Activated naive CD8-positive, alpha-beta T cell treated with anti-CD3 and anti-CD28 coated beads, Interleukin-2, amount 50 U/mL, for 24 hours (primary cell): ENCODE results near the gene PPHLN1.
A peak's percentile ranks its signal among the peaks of the same experiment; 100 is the strongest.

Source experiments
- ATAC-seq: fragments of 150-1000 bp; cut with Tn5 transposase; one replicate; pipeline ENCODE4 v1.10.0; 2021
- DNase-seq: peaks from one replicate; pipeline ENCODE4 v3.0.0; 2021
- H3K27ac Mint-ChIP-seq: one replicate; pipeline ENCODE4 v1.8.0; 2021; ENCODE audit warnings: mild to moderate bottlenecking, mixed read lengths
- H3K27me3 Mint-ChIP-seq: one replicate; pipeline ENCODE4 v1.8.0; 2021; ENCODE audit warnings: mixed read lengths
- H3K36me3 Mint-ChIP-seq: one replicate; pipeline ENCODE4 v1.8.0; 2021; ENCODE audit warnings: low read depth, mixed read lengths
- H3K4me1 Mint-ChIP-seq: one replicate; pipeline ENCODE4 v1.8.0; 2021; ENCODE audit warnings: mixed read lengths
- H3K4me3 Mint-ChIP-seq: one replicate; pipeline ENCODE4 v1.8.0; 2021; ENCODE audit warnings: mild to moderate bottlenecking, moderate library complexity, mixed read lengths
- H3K9me3 Mint-ChIP-seq: one replicate; pipeline ENCODE4 v1.8.0; 2021; ENCODE audit warnings: mixed read lengths

Gene PPHLN1

GRCh38 chr12:42421844-42422779 lies 96.1 kb downstream of the PPHLN1 start:
- DNase-seq (no peak), ATAC-seq (no peak)
- Mint-ChIP-seq H3K4me1 (peaks cover 19% of the 10 kb centered on the region), H3K27me3 (no peaks in the 10 kb centered on the region), H3K9me3 (no peaks in the 10 kb centered on the region), H3K27ac (no peak overlapping the region), H3K4me3 (no peak overlapping the region), H3K36me3 (peaks cover 17% of the 10 kb centered on the region)

- peaks cover 21% of the 10 kb centered on the region for H3K36me3 Mint-ChIP-seq
- H3K4me3 Mint-ChIP-seq, result no peak overlapping the region
- H3K9me3 Mint-ChIP-seq, result no peaks in the 10 kb centered on the region
- no peaks in the 10 kb centered on the region for H3K27me3 Mint-ChIP-seq
- H3K27ac Mint-ChIP-seq, result no peak overlapping the region
- ATAC-seq, result no peak
- DNase-seq, result no peak
- H3K4me1 Mint-ChIP-seq, result peaks cover 19% of the 10 kb centered on the region
Observed at GRCh38 chr12:42422785-42423184, 96.8 kb downstream of the PPHLN1 start.

GRCh38 chr12:42426746-42427145 lies 100.8 kb downstream of the PPHLN1 start:
- Mint-ChIP-seq H3K4me3 (no peak overlapping the region), H3K27ac (no peak overlapping the region), H3K9me3 (no peaks in the 10 kb centered on the region), H3K4me1 (peaks cover 14% of the 10 kb centered on the region), H3K27me3 (no peaks in the 10 kb centered on the region), H3K36me3 (peaks cover 36% of the 10 kb centered on the region)
- DNase-seq, result no peak
- ATAC-seq, result peak; percentile 46

GRCh38 chr12:42428850-42429249 lies 102.9 kb downstream of the PPHLN1 start:
- Mint-ChIP-seq H3K36me3 (peaks cover 50% of the 10 kb centered on the region), H3K9me3 (no peaks in the 10 kb centered on the region), H3K4me1 (peaks cover 7% of the 10 kb centered on the region), H3K4me3 (no peak overlapping the region), H3K27me3 (no peaks in the 10 kb centered on the region), H3K27ac (no peak overlapping the region)
- DNase-seq (no peak), ATAC-seq (no peak)

- Mint-ChIP-seq H3K9me3 (no peaks in the 10 kb centered on the region), H3K27ac (no peak overlapping the region), H3K4me3 (no peak overlapping the region), H3K4me1 (no peaks in the 10 kb centered on the region), H3K36me3 (peaks cover 39% of the 10 kb centered on the region), H3K27me3 (no peaks in the 10 kb centered on the region)
- ATAC-seq (no peak), DNase-seq (no peak)
Observed at GRCh38 chr12:42432517-42433140, 106.7 kb downstream of the PPHLN1 start.

DNA sequence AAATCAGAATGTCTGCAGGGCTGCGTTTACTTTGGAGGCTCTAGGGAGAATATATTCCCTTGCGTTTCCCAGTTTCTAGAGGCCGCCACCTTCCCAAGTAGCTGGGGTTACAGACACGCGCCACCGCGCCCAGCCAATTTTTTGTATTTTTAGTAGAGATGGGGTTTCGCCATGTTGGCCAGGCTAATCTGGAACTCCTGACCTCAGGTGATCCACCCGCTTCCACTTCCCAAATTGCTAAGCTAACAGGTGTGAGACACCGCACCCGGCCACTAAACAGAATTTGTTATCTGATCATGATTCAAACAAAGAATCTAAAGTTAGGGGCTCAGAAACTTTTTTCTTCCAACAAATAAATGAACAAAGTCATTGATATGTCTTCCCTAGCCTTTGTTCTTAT lies 114.6 kb downstream of the PPHLN1 start:
- DNase-seq (no peak), ATAC-seq (no peak)
- no peak overlapping the region for H3K27ac Mint-ChIP-seq
- H3K4me1 Mint-ChIP-seq, result no peaks in the 10 kb centered on the region
- H3K36me3 Mint-ChIP-seq, result peaks cover 63% of the 10 kb centered on the region
- no peaks in the 10 kb centered on the region for H3K27me3 Mint-ChIP-seq
- peaks cover 7% of the 10 kb centered on the region for H3K9me3 Mint-ChIP-seq
- H3K4me3 Mint-ChIP-seq, result no peak overlapping the region

DNA sequence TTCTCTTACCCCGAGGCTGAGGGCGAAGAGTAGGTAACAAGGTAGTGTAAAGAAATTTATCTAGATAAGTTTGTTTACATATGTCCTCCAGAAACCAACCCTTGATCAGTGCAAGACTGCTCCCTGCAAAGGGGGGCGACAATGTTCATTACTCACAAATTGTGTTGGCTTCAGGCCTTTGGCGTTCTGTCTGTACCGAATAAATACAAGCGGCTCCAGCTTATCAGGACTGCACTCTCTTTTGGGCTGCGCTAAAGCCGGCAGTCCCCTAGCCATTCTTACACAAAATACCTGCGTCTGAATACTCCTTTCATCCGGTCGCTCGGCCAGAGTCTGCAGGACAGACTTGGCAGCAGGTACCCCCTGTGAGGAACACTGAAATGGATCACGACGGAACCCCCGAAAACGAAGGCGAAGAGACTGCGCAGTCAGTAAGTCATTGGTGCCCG lies 116.4 kb downstream of the PPHLN1 start:
- DNase-seq (no peak), ATAC-seq (no peak)
- Mint-ChIP-seq H3K27ac (no peak overlapping the region), H3K9me3 (peaks cover 7% of the 10 kb centered on the region), H3K27me3 (no peaks in the 10 kb centered on the region), H3K4me3 (no peak overlapping the region), H3K36me3 (peaks cover 69% of the 10 kb centered on the region), H3K4me1 (no peaks in the 10 kb centered on the region)

- Mint-ChIP-seq H3K9me3 (peaks cover 7% of the 10 kb centered on the region), H3K27me3 (no peaks in the 10 kb centered on the region), H3K4me3 (no peak overlapping the region), H3K27ac (no peak overlapping the region), H3K36me3 (peaks cover 72% of the 10 kb centered on the region), H3K4me1 (peaks cover 1% of the 10 kb centered on the region)
- ATAC-seq, result no peak
- no peak for DNase-seq
Observed at GRCh38 chr12:42442888-42443287, 116.9 kb downstream of the PPHLN1 start.

- Mint-ChIP-seq H3K4me1 (peaks cover 5% of the 10 kb centered on the region), H3K9me3 (peaks cover 7% of the 10 kb centered on the region), H3K27me3 (no peaks in the 10 kb centered on the region), H3K36me3 (peaks cover 77% of the 10 kb centered on the region), H3K27ac (no peak overlapping the region), H3K4me3 (no peak overlapping the region)
- no peak for ATAC-seq
- no peak for DNase-seq
Observed at GRCh38 chr12:42444192-42444943, 118.4 kb downstream of the PPHLN1 start.

DNA sequence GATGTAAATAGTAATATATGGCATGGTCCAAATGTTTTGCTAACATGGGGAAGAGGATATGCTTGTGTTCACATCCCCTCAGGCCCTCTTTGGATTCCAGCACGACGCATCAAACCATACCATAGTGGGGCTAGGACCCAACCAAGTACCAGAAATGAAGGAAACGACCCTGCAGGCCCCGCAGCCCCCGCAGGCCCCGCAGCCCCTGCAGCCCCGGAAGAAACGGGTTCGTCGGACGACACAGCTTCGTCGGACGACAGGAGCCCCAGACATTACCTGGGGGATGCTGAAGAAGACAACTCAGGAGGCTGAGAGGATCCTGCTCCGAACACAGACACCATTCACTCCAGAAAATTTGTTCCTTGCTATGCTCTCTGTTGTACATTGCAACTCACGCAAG lies 119.9 kb downstream of the PPHLN1 start:
- no peak overlapping the region for H3K27ac Mint-ChIP-seq
- H3K9me3 Mint-ChIP-seq, result peaks cover 4% of the 10 kb centered on the region
- ATAC-seq (no peak), DNase-seq (no peak)
- no peaks in the 10 kb centered on the region for H3K27me3 Mint-ChIP-seq
- H3K4me1 Mint-ChIP-seq, result peaks cover 7% of the 10 kb centered on the region
- no peak overlapping the region for H3K4me3 Mint-ChIP-seq
- H3K36me3 Mint-ChIP-seq, result peaks cover 73% of the 10 kb centered on the region

DNA sequence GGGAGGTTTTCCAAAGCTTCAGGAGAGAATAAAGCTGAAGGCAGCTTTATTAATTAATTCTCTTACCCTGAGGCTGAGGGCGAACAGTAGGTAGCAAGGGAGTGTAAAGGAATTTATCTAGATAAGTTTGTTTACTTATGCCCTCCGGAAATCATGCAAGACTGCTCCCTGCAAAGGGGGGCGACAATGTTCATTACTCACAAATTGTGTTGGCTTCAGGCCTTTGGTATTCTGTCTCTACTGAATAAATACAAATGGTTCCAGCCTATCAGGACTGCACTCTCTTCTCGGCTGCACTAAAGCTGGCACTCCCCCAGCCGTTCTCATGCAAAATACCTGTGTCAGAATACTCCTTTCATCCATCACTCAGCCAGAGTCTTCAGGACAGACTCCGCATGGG lies 120.8 kb downstream of the PPHLN1 start:
- peaks cover 65% of the 10 kb centered on the region for H3K36me3 Mint-ChIP-seq
- no peak for ATAC-seq
- H3K9me3 Mint-ChIP-seq, result no peaks in the 10 kb centered on the region
- no peak overlapping the region for H3K27ac Mint-ChIP-seq
- peaks cover 9% of the 10 kb centered on the region for H3K4me1 Mint-ChIP-seq
- no peaks in the 10 kb centered on the region for H3K27me3 Mint-ChIP-seq
- no peak for DNase-seq
- H3K4me3 Mint-ChIP-seq, result no peak overlapping the region

DNA sequence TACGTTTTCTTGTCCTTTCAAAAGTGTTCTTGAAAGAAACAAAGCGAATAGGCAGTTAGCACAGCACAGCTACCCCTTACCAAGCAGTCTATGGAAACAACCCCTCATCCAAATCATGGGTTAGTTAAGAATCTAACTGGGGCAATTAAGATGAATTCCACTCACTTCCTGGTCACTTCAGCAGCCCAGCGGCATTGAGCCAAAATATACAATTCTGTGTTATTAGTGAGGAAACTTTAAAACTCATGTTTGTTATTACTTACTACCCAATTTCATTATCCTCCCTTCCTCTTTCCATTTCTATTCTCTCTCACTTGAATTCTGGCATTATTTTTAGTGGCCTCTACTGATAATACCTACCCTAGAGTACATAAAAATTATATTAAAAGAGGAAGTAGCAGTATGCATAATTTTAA lies 121.4 kb downstream of the PPHLN1 start:
- Mint-ChIP-seq H3K27ac (no peak overlapping the region), H3K4me3 (no peak overlapping the region), H3K9me3 (no peaks in the 10 kb centered on the region), H3K36me3 (peaks cover 59% of the 10 kb centered on the region), H3K4me1 (peaks cover 11% of the 10 kb centered on the region), H3K27me3 (no peaks in the 10 kb centered on the region)
- DNase-seq, result no peak
- ATAC-seq, result no peak

DNA sequence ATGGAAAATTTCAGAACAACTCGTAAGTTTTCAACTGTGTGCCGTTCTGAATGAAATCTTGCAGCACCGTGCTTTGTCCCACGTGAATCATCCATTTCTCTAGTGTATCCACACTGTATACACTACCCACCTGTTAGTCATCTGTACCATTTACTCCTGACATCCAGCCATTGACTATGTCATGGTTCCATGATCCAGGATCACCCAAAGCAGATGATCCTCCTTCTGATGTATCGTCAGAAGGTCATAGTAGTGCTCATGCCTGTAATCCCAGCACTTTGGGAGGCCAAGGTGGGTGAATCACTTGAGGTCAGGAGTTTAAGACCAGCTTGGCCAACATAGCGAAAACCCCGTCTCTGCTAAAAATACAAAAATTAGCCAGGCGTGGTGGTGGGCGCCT lies 122.9 kb downstream of the PPHLN1 start:
- DNase-seq, result no peak

DNA sequence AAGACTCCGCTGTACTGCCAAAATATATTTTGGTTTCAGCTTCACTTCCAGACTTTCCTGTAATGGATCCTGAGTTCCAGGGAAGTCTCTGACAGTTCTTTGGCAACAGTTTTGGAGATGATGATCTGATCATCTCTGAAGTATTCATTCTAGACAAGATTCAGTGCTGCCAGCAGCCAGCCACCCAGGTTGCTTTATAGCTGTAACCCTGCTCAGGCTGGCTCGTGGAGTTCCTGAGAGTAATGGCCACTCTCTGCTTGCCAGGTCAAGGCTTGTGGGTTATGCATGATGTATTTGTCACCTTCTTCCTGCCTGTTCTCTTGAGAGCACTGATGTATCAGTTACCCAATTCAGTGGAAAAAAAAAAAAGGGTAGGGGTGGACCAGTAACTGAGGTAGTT lies 124.3 kb downstream of the PPHLN1 start:
- Mint-ChIP-seq H3K27me3 (no peaks in the 10 kb centered on the region), H3K4me3 (no peak overlapping the region), H3K9me3 (no peaks in the 10 kb centered on the region), H3K36me3 (peaks cover 34% of the 10 kb centered on the region), H3K4me1 (peaks cover 13% of the 10 kb centered on the region), H3K27ac (no peak overlapping the region)
- DNase-seq, result no peak
- ATAC-seq, result no peak

More for the DNA sequence above, 122.9 kb downstream of the PPHLN1 start:
- Mint-ChIP-seq H3K36me3 (peaks cover 49% of the 10 kb centered on the region), H3K4me1 (peaks cover 11% of the 10 kb centered on the region), H3K4me3 (no peak overlapping the region), H3K27me3 (no peaks in the 10 kb centered on the region), H3K9me3 (no peaks in the 10 kb centered on the region), H3K27ac (no peak overlapping the region)
- no peak for ATAC-seq
